Naive thymus-derived CD8-positive, alpha-beta T cell (primary cell): ENCODE results near the gene RAPGEF5. TPM values are rescaled to one million over a fixed set of nuclear protein-coding genes. Genes with fewer than 3 reads are reported as not detected.

Experiments used
- ATAC-seq, 2 donors: fragments of 150-1000 bp; cut with Tn5 transposase in 1 of 2; sonication (Bioruptor Pico), chemical (Tn5 transposase) in 1 of 2; 1 replicate in 1 of 2; 2 replicates in 1 of 2; pipeline ENCODE4 v1.10.0; 2021; ENCODE audit warnings: mild to moderate bottlenecking in 2 of 2, moderate library complexity in 2 of 2
- POLR2A ChIA-PET: fragments of 350-600 bp; sonication (Branson Sonifier 250); formaldehyde crosslinking; loops from one replicate; lab custom pipeline; 2021; ENCODE audit warnings: antibody characterized with exemption; lab: Charles Lee
- DNase-seq, 10 donors: peaks; one replicate each; pipeline versions ENCODE4 v3.0.0 to v3.0.0-alpha.2; 2020 to 2022
- H3K27ac Mint-ChIP-seq, 10 donors: one replicate each; pipeline ENCODE4 v1.8.0; 2020 to 2022; ENCODE audit warnings: mild to moderate bottlenecking in 10 of 10, mixed read lengths in 10 of 10, moderate library complexity in 4 of 10, inconsistent platforms in 1 of 10
- H3K27me3 Mint-ChIP-seq, 5 donors: one replicate each; pipeline ENCODE4 v1.8.0; 2021 to 2022; ENCODE audit warnings: mixed read lengths in 5 of 5
- H3K36me3 Mint-ChIP-seq, 3 donors: one replicate each; pipeline ENCODE4 v1.8.0; 2020 to 2022; ENCODE audit warnings: mixed read lengths in 3 of 3, mild to moderate bottlenecking in 2 of 3, inconsistent platforms in 1 of 3
- H3K4me1 Mint-ChIP-seq, 4 donors: one replicate each; pipeline ENCODE4 v1.8.0; 2021 to 2022; ENCODE audit warnings: mixed read lengths in 4 of 4
- H3K4me3 Mint-ChIP-seq, 10 donors: one replicate each; pipeline ENCODE4 v1.8.0; 2020 to 2022; ENCODE audit warnings: mild to moderate bottlenecking in 10 of 10, mixed read lengths in 10 of 10, moderate library complexity in 6 of 10, inconsistent platforms in 1 of 10
- H3K9me3 Mint-ChIP-seq, 9 donors: one replicate each; pipeline ENCODE4 v1.8.0; 2020 to 2022; ENCODE audit warnings: mixed read lengths in 9 of 9, mild to moderate bottlenecking in 3 of 9, inconsistent platforms in 1 of 9, moderate library complexity in 1 of 9
- polyA plus RNA-seq, 3 donors: library from polyadenylated mRNA; unstranded; fragments of 300-500 nt; fragmentation: Illumina TruSeq; gene quantifications; one replicate each; pipeline ENCODE4 v1.2.3, GENCODE V29; 2021
- total RNA-seq, 8 experiments: library from RNA in 2 of 8; stranded (reverse) in 2 of 8; gene quantifications; one replicate each; pipeline ENCODE4 v1.2.3 and lab custom pipeline; 2021 to 2026

Gene RAPGEF5
- total and polyA plus RNA-seq, 5 experiments from 2014 or later: not detected

GRCh38 chr7:22393913-22394729 lies 37.2 kb upstream of the RAPGEF5 start:
- POLR2A ChIA-PET: no interaction called here
- ATAC-seq (no peak), DNase-seq (no peak)
- Mint-ChIP-seq H3K9me3 (no peaks in the 10 kb centered on the region), H3K4me3 (no peak overlapping the region), H3K4me1 (peaks cover 0 to 3% (median 0%) of the 10 kb centered on the region in 4 donors), H3K36me3 (no peaks in the 10 kb centered on the region), H3K27me3 (peaks cover 0 to 2% (median 0%) of the 10 kb centered on the region in 5 donors), H3K27ac (no peak overlapping the region)

- no peak for DNase-seq
- peaks cover 0 to 3% (median 0%) of the 10 kb centered on the region in 4 donors for H3K4me1 Mint-ChIP-seq
- no peak for ATAC-seq
- POLR2A ChIA-PET: no interaction called here
- H3K9me3 Mint-ChIP-seq: no peaks in the 10 kb centered on the region
- peaks cover 0 to 6% (median 1%) of the 10 kb centered on the region in 5 donors for H3K27me3 Mint-ChIP-seq
- no peak overlapping the region for H3K27ac Mint-ChIP-seq
- no peaks in the 10 kb centered on the region for H3K36me3 Mint-ChIP-seq
- H3K4me3 Mint-ChIP-seq: no peak overlapping the region
Measured at GRCh38 chr7:22390516-22390915, 33.6 kb upstream of the RAPGEF5 start.

- Mint-ChIP-seq H3K27ac (no peak overlapping the region), H3K27me3 (peaks cover 0 to 9% (median 1%) of the 10 kb centered on the region in 5 donors), H3K36me3 (no peaks in the 10 kb centered on the region), H3K4me1 (peaks cover 0 to 3% (median 0%) of the 10 kb centered on the region in 4 donors), H3K4me3 (no peak overlapping the region), H3K9me3 (no peaks in the 10 kb centered on the region)
- DNase-seq (no peak), ATAC-seq (no peak)
- POLR2A ChIA-PET: no interaction called here
Measured at GRCh38 chr7:22389892-22390291, 32.9 kb upstream of the RAPGEF5 start.

- POLR2A ChIA-PET: no interaction called here
- ATAC-seq: no peak
- H3K36me3 Mint-ChIP-seq: no peaks in the 10 kb centered on the region
- no peaks in the 10 kb centered on the region for H3K9me3 Mint-ChIP-seq
- H3K27ac Mint-ChIP-seq: peak overlapping the region in 1 of 10 donors; percentile 60
- peaks cover 0 to 9% (median 1%) of the 10 kb centered on the region in 5 donors for H3K27me3 Mint-ChIP-seq
- peaks cover 0 to 3% (median 0%) of the 10 kb centered on the region in 4 donors for H3K4me1 Mint-ChIP-seq
- no peak overlapping the region for H3K4me3 Mint-ChIP-seq
- no peak for DNase-seq
Measured at GRCh38 chr7:22387583-22387982, 30.6 kb upstream of the RAPGEF5 start.

GRCh38 chr7:22386865-22387264 lies 29.9 kb upstream of the RAPGEF5 start:
- Mint-ChIP-seq H3K4me3 (no peak overlapping the region), H3K36me3 (no peaks in the 10 kb centered on the region), H3K27ac (no peak overlapping the region), H3K4me1 (peaks cover 0 to 3% (median 0%) of the 10 kb centered on the region in 4 donors), H3K27me3 (peaks cover 0 to 9% (median 1%) of the 10 kb centered on the region in 5 donors), H3K9me3 (no peaks in the 10 kb centered on the region)
- DNase-seq: no peak
- no peak for ATAC-seq
- POLR2A ChIA-PET: no interaction called here

GRCh38 chr7:22386206-22386858 lies 29.4 kb upstream of the RAPGEF5 start:
- H3K36me3 Mint-ChIP-seq: no peaks in the 10 kb centered on the region
- no peaks in the 10 kb centered on the region for H3K9me3 Mint-ChIP-seq
- H3K4me1 Mint-ChIP-seq: peaks cover 0 to 3% (median 0%) of the 10 kb centered on the region in 4 donors
- POLR2A ChIA-PET: no interaction called here
- H3K27ac Mint-ChIP-seq: no peak overlapping the region
- DNase-seq: no peak
- no peak for ATAC-seq
- peaks cover 0 to 9% (median 1%) of the 10 kb centered on the region in 5 donors for H3K27me3 Mint-ChIP-seq
- no peak overlapping the region for H3K4me3 Mint-ChIP-seq

GRCh38 chr7:22385326-22385725 lies 28.4 kb upstream of the RAPGEF5 start:
- Mint-ChIP-seq H3K4me1 (no peaks in the 10 kb centered on the region), H3K9me3 (no peaks in the 10 kb centered on the region), H3K4me3 (no peak overlapping the region), H3K36me3 (no peaks in the 10 kb centered on the region), H3K27ac (no peak overlapping the region), H3K27me3 (peaks cover 0 to 9% (median 1%) of the 10 kb centered on the region in 5 donors)
- POLR2A ChIA-PET: no interaction called here
- DNase-seq (no peak), ATAC-seq (no peak)

GRCh38 chr7:22380333-22380732 lies 23.4 kb upstream of the RAPGEF5 start:
- DNase-seq: no peak

GRCh38 chr7:22378199-22378980 lies 21.4 kb upstream of the RAPGEF5 start:
- Mint-ChIP-seq H3K27me3 (peaks cover 0 to 3% (median 0%) of the 10 kb centered on the region in 5 donors), H3K4me1 (no peaks in the 10 kb centered on the region), H3K27ac (no peak overlapping the region), H3K4me3 (no peak overlapping the region), H3K9me3 (no peaks in the 10 kb centered on the region), H3K36me3 (no peaks in the 10 kb centered on the region)
- ATAC-seq: no peak
- no peak for DNase-seq
- POLR2A ChIA-PET: no interaction called here

More at GRCh38 chr7:22380333-22380732, 23.4 kb upstream of the RAPGEF5 start:
- Mint-ChIP-seq H3K27ac (no peak overlapping the region), H3K36me3 (no peaks in the 10 kb centered on the region), H3K4me3 (no peak overlapping the region), H3K4me1 (no peaks in the 10 kb centered on the region), H3K27me3 (peaks cover 0 to 4% (median 0%) of the 10 kb centered on the region in 5 donors), H3K9me3 (no peaks in the 10 kb centered on the region)
- POLR2A ChIA-PET: no interaction called here
- ATAC-seq: no peak

- H3K27ac Mint-ChIP-seq: peak overlapping the region in 1 of 10 donors; percentile 24
- no peaks in the 10 kb centered on the region for H3K36me3 Mint-ChIP-seq
- DNase-seq (no peak), ATAC-seq (no peak)
- no peaks in the 10 kb centered on the region for H3K9me3 Mint-ChIP-seq
- peaks cover 0 to 3% (median 0%) of the 10 kb centered on the region in 5 donors for H3K27me3 Mint-ChIP-seq
- H3K4me3 Mint-ChIP-seq: no peak overlapping the region
- POLR2A ChIA-PET: no interaction called here
- H3K4me1 Mint-ChIP-seq: no peaks in the 10 kb centered on the region
Measured at GRCh38 chr7:22377703-22378102, 20.7 kb upstream of the RAPGEF5 start.

- H3K9me3 Mint-ChIP-seq: no peaks in the 10 kb centered on the region
- ATAC-seq (no peak), DNase-seq (no peak)
- POLR2A ChIA-PET: no interaction called here
- H3K27me3 Mint-ChIP-seq: peaks cover 0 to 3% (median 0%) of the 10 kb centered on the region in 5 donors
- H3K36me3 Mint-ChIP-seq: no peaks in the 10 kb centered on the region
- H3K4me3 Mint-ChIP-seq: no peak overlapping the region
- H3K27ac Mint-ChIP-seq: no peak overlapping the region
- no peaks in the 10 kb centered on the region for H3K4me1 Mint-ChIP-seq
Measured at GRCh38 chr7:22375359-22376048, 18.6 kb upstream of the RAPGEF5 start.

- Mint-ChIP-seq H3K27me3 (peaks cover 0 to 2% (median 0%) of the 10 kb centered on the region in 5 donors), H3K4me3 (no peak overlapping the region), H3K36me3 (no peaks in the 10 kb centered on the region), H3K4me1 (no peaks in the 10 kb centered on the region), H3K9me3 (no peaks in the 10 kb centered on the region), H3K27ac (no peak overlapping the region)
- ATAC-seq (no peak), DNase-seq (no peak)
- POLR2A ChIA-PET: no interaction called here
Measured at GRCh38 chr7:22373911-22374310, 17.0 kb upstream of the RAPGEF5 start.
